Hematopoietic multipotent progenitor cell treated with erythropoietin and hydrocortisone succinate and interleukin-3 and kit ligand, for 6 days (in vitro differentiated cells): ENCODE measurements around the gene MUC6.

Source experiments
- DNase-seq: peaks from one replicate; pipeline ENCODE4 v3.0.0-alpha.2; 2015

Gene MUC6

DNA sequence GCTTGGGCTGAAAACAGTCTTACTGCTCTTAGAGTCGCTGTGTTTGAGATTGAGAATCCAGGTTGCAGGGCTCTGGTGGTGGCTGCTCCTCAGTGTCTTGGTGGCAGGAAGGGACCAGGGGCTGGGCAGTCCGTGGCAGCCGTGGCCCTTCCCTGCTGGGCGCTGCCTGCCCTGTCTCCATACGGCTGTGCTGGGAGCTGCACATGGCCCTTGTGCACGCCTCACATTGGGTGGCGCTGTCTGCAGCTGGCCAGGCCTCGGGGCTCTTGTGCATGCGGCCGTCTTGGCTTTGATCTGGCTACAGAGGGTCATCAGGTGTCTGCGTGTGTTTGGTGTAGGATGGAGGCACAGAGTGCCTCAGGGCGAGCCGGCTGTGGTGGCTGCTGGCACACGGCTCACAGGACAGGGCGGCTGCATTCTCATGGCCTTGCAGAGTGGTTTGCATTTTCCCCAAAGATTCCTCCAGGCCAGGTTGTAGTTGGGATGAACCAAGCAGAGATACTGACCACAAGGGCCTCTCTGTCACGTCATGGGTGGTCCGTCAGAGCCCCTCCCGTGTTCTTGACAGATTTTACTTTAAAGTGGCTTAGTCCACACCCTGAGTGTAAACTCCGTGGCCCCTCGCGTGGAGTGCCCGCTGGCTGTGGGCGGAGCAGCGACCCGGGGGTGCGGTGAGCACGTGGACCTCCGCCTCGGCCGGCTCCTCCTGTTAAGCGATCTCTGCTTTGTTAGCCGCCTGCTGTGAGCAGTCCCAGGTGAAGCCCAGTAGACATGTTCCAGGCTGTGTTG is 34.7 kb downstream of the MUC6 start:
- no peak for DNase-seq

DNA sequence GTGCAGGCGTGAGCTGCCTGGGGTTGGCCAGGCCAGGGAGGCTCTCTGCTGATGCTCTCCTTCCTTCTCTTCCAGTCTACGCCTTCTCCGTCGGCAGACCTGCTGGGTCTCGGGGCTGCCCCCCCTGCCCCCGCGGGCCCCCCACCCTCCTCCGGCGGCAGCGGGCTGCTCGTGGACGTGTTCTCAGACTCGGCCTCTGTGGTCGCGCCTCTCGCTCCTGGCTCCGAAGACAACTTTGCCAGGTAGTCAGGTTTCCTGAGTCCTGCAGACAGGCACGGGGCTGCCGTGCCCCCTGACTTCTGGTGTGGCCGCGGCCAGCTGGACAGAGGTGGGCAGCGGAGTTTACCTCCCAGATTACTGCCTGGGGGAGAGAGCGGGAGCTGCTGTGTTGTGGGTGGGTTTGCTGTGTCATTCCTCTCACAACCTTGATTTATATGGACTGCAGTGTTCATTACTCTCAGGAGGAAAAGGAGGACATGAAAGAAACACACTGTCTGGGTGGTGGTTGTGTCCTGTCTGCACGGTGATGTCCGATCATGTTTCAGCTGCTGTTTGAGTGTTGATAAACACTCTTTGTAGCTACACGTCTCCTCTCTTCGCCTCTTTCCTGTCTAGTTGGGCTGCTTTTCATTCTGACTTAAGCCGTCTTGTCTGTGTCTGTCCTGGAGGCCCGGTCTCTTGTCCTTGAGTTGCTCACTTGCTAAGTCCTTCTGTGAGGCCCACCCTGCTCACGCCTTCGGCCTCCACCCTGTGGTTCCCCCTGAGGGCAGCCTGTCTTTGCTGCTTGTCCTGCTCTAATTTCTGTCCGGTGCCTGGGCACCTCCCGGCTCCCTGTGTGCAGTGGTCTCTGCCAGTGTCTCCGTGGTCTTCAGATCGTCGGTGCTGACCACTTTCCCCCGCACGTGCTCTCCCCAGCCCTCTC is 35.9 kb downstream of the MUC6 start:
- DNase-seq, result no peak

DNA sequence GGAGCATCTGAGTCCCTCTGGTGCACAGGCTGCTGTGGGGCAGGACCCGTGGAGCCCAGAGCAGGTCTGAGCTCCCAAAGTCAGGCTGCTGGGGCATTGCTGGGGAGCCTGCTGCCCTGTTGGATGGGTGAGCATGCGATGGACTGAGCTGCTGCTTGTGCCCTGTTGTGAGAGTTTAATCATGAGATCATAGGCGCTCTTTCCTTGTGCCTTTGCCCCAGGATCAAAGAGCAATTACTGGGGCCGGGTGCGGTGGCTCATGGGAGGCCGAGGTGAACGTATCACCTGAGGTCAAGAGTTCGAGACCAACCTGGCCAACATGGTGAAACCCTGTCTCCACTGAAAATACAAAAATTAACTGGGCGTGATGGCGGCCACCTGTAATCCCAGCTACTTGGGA is 37.5 kb downstream of the MUC6 start:
- DNase-seq, result no peak

DNA sequence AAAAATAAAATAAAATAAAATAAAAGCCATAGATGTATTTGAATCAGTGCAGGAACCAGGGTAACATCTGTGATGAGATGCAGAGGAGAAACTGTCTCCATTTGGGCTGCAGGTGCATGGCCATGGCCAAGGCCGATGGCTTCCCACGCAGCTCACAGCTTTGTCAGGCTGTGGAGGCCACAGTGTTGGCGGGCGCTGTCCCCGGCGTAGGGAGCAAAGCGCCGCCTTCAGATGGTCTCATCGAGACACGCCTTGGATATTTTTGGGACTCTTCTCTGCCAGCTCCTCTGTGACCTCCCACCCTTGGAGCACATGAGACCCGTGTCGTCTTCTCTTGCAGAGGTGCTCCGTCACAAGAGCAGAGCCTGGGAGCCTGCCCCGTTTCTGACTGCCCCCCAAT is 38.6 kb downstream of the MUC6 start:
- DNase-seq, result no peak

DNA sequence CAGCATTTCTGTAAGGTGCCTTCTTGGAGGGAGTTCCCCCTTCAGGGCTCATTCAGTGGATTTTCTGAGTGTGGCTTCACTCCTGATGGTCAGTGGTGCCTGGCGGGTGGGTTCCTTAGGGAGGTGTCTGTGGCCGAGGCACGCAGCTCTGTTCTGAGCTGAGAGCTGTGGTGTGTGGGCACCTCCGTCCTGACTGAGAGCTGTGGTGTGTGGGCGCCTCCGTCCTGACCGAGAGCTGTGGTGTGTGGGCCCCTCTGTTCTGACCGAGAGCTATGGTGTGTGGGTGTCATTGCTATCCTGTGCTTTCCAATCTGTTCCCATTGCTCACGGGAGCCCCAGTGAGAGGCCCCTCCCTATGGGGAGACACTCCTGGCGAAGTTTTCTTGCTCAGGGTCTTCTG is 39.8 kb downstream of the MUC6 start:
- DNase-seq, result no peak

DNA sequence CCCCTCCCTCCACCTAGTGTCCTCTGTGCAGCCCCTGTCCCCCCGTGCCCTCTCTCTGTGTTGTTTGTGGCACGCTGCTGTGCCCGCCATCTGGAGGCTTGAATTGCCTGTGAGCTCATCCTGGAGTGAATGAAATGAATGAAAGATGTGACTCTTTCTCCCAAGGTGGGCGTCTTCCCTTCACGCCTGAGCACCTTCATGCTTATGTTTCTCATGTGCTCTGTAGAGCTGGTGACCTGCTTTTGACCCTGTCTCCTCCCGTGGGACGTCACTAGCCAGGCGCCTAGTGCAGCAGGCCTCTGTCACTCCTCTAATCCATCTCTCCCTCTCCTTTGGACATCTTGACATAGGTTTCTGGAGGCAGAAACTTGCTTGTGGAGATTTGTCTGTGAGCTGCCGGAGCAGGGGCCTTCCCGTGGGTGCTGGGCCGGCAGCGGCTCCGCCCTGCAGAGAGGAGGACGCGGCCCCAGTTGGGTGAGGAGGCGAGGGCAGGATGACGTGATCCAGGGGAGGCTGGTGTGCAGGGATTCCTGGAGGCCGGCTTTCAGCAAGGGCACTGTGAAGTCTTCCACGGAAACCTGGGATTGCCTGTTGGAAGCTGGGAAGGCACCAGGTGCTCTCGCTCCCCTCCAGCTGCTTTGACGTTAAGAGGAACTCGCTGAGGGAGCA is 40.6 kb downstream of the MUC6 start:
- DNase-seq, result no peak

DNA sequence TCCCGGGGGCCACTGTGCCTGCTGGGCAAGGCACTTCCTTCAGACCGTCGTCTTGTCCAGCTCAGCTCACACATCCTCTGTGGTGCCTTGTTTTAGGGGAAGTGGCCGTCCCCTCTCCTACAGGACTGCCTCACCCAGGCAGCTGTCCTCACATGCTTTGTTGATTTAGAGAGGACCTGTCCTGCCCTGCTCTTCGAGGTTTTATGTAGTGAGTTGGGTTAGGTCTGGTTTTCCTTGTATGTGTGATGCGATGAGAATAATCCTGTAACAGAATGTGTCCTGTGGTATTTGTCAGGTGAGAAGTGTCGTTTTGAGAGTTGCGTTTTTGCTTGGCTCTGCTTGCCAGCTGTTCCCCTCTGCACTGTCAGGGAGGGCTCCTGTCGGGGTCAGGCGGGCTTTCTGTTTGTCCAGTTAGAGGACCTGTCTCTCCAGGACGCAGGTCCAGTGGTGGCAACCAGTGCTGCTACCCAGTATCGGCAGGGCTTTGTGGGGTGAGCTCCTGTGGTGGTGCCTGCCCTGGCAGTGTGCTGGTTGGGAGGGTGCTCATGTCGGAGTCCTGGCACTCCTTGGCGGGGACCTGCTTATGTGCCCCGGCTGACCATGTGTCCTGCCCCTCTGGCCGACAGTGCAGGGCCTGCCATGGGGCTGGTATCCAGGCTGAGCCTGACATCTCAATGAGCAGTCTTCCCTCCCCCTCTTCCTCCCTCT is 41.3 kb downstream of the MUC6 start:
- no peak for DNase-seq

DNA sequence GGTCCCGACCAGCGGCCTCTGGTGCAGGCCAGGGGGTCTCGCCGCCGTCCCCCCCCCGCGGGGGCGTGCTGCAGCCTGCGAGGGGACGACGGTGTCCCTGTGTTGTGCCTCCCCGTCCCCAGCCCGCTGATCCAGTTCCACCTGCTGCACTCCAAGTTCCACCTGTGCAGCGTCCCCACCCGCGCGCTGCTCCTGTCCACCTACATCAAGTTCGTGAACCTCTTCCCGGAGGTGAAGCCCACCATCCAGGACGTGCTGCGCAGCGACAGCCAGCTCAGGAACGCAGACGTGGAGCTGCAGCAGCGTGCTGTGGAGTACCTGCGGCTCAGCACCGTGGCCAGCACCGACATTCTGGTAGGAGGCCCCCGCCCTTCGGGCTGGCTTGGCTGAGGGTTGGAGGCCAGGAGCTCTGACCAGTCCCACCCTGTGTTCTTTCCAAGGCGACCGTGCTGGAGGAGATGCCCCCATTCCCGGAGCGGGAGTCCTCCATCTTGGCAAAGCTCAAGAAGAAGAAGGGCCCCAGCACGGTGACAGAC is 42.8 kb downstream of the MUC6 start:
- no peak for DNase-seq

DNA sequence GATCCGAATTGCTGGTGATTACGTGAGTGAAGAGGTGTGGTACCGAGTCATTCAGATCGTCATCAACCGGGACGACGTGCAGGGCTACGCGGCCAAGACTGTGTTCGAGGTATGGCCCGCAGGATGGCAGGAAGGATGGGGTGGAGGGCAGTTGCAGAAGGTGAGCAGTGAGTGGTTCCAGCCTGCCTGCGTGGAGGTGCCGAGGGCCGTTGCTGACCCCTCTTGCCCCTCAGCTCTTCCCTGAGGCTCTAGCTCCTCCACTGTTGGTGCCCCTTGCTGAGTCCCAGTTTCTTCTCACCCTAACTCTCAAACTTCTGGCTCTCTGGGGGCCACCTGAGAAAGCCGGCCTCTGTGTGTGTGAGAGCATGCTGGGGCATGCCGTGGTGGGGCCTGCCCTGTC is 43.9 kb downstream of the MUC6 start:
- no peak for DNase-seq

DNA sequence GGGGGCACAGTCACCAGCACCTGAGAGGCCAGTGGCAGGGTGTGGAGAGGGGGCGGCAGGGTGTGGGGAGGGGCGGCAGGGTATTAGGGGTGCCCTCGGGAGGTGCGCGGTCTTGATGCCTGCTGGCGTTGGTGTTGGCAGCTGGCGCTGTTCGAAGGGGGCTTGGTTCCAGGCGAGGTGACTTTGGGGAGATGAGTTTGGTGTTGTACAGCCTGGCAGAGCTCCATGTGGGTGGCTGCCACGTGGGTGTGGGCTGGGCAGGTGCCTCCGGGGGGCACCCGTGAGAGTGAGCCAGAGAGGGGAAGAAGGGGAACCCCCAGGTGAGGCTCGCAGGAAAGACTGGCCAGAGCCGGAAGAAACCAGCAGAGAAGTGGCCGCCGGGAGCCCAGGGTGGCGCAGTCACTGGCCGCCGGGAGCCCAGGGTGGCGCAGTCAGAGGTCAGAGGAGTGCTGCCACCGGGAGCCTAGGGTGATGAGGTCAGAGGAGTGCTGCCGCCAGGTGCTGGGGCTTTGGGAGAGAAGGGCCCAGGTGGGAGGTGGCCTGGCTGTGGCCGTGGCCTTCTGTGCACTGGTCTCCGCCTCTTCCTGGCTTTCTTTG is 44.7 kb downstream of the MUC6 start:
- no peak for DNase-seq

DNA sequence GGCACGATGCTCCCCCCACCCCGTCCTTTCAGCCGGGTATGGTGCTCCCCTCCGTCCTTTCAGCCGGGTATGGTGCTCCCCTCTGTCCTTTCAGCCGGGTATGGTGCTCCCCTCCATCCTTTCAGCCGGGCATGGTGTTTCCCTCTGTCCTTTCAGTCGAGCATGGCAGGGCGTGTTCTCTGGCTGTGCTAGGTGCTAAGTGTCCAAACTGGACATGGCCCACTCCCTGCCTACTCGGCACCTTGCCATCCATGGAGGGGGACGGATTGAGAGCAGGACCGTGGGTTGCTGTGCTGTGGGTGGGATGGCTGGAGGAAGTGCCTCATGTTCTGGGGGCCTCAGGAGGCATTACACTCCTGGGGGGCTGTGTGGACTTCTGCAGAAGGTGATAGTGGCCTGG is 45.5 kb downstream of the MUC6 start:
- DNase-seq, result no peak

DNA sequence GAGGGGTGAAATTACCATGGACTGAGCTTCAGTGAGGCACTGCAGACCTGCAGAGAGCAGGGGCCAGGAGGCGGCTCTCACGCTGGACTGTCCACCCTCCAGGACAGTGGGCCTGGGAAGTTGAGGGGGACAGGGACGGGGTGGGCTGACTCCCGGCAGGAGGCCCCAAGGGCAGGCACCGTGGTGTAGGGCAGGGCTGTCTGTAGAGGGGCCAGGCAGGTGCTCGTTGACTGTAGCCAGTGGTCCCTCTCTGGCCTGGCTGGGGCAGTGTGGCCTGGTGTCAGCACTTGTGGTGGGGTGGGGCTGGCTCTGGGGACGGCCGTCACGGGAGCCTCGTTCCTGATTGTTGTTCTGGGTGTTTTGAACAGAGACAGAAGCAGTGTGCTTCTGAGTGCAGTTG is 46.4 kb downstream of the MUC6 start:
- DNase-seq, result no peak

DNA sequence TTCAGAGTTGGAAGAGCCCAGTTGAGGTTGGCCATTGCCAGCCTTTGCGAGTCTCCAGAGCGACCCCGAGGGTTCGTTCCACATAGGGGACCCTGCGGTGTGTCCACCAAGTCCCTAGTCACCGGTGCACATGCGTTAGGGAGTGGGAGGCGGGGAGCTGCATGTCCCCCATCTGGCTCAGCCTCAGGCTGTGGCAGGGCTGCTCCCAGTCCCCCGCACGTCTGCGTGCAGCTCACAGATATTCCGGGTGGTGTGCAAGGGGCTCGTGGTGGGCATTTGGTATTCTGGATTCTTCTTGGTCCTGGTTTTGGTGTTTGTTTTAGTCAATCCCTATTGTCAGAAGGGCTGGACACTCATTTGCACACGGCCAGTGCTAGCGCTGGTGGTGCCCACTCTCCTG is 48.8 kb downstream of the MUC6 start:
- DNase-seq, result no peak

DNA sequence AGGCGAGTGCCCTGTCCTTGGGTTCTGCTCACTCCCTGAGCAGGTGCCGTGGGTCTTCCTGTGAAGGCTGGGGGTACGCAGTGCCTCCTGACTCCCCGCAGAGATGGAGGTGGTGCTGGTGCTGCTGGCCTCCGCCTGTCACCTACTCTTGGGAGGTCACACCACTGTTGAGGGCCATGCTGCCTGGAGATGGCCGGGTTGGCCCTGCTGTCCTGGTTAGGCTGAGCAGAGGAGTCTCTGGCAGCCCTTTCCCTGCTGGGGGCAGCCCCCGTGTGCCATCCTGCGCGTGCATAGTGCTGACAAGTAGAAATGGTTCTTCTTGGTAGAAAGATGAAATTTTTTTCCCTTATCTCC is 49.6 kb downstream of the MUC6 start:
- DNase-seq, result no peak

DNA sequence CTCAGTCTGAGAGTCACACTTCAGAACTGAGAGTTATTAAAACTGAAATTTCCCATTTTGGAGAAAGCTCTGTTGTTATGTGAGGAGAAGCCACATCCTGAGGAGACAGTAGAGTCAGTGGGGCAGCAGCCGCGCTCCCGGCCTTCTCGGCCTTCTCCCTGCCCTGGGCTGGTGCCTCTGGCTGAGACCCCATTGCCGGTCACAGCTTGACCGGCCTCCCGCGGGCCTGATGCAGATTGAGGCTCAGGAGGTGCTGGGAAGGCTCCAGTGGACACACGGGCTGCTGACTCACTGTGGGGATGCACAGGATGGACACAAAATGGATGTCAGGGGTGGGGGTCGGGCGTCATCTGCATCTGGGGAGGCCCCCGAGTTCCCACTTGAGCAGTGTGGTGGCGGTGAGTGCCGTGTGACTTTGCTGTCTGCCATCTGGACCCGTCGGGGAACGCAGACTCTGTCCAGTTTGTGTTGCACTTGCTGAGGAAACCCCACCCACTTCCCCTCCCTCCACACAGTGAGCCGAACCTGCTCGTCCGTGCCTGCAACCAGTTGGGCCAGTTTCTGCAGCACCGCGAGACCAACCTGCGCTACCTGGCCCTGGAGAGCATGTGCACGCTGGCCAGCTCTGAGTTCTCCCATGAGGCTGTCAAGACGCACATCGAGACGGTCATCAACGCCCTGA is 50.1 kb downstream of the MUC6 start:
- DNase-seq, result no peak

DNA sequence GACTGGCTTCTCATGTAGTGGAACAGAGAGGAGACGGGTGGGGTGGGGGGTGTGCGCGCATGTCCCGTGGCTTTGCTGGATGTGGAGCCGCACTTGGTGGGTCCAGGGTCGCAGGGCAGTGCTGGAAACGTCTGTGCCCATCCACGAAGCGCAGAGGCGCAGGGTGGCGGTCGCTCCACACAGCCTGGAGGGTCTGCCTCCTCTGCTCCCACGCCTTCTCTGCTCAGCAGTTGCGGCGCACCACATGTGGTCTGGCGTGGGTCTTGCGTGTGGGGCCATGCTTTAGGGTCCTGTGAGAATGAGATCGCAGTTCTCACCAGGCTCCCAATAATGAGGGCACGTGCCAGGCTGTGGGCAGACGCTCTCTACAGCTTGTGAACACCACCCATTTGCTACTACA is 50.7 kb downstream of the MUC6 start:
- no peak for DNase-seq

DNA sequence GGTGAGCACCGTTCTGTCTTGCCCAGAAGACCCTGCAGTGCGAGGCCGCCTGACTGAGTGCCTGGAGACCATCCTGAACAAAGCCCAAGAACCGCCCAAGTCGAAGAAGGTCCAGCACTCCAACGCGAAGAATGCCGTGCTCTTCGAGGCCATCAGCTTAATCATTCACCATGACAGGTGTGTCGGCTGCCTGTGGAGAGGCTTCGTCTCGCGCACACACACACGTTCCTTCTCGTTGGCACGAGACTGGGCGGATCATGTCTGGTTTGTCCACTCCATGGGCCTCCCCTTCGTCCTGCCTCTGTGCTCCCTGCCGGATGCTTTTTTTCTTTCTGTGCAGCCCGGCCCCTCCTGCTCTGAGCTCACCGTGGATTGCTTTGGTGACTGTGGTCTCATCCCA is 51.1 kb downstream of the MUC6 start:
- DNase-seq, result no peak

DNA sequence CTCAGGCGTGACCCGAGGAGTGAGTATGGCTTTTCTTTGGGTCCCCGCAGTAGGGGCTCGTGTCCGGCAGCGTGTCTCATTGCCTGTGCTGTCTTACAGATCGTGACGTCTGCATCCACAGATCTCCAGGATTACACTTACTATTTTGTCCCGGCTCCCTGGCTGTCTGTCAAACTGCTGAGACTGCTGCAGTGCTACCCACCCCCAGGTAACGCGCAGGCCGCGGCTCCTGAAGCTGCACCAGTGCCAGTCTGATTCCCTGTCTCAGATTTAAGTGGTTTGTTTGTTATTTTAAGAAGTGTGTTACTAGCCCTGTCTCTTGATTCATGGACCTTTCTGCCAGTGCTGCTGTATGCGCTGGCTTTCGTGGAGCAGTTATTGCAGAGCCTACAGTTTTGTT is 52.0 kb downstream of the MUC6 start:
- no peak for DNase-seq

DNA sequence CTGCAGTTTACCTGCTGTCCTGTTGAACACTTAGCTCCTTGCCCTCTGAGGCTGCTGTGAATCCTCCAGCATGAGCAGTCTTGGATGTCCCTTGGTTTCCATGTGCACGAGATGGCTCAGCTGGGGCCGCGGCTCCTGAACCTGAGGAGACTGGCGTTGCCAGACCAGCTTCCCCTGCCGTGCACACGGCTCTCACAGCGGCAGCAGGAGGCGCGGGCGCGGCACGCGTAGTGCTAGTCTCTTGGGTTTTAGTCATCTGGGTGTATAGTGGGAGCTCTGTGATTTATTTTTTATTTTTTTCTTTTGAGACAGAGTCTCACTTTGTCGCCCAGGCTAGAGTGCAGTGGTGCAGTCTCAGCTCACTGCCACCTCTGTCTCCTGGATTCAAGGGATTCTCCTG is 54.8 kb downstream of the MUC6 start:
- DNase-seq, result no peak

DNA sequence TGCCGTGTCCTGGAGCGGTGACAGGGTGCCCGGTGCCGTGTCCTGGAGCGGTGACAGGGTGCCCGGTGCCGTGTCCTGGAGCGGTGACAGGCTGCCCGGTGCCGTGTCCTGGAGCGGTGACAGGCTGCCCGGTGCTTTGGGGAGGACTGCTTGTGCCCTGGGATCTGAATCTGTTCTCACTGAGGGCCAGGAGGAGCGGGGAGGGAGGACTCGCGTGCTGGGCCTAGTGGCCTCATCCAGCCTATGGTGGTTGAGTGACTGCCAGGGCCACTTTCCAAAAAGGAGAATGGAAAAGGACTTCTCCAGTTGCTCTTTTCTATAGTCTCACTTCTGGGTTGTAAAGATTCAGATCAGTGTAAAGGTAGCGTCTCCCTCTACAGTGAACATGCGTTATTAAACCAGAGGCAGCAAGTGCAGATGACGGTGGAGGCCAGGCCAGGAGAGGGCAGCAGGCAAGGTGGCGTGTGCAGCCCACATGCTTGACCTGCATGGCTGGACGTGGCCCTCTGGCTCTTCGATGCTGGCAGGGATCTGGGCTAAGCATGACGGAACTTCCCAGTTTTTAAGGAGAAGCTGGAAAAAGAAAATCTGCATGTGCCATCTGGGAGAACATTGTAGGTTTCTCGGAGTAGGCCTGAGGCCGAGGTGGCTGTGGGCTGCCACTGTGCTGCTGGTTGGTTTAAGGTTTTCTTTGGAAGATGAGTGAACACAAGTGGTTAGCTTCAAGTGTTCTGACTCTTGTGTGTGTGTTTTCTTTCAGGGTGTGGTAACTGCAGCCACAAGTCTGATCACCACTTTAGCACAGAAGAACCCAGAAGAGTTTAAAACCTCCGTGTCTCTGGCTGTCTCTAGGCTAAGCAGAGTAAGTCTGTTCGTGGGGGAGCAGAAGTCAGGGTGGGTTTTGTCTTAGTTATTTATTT is 55.8 kb downstream of the MUC6 start:
- DNase-seq, result no peak

DNA sequence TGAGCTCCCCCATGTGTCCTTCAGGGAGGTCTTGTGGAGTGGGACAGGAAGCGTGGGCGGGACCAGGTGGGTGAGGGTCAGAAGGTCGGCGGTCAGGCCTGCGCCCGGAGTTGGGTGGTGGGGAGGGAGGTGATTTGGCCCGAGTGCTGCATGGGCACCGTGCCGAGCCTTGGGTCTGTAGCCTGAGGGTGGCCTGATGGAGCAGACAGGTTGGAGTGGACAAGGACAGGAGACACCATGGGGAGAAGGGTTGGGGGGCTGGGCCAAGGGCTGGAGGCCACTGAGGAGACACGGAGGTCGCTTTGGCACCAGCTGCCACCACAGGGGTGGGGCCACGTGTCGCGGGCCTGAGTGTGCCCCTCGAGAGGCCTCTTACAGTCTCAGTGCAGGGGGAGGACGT is 57.7 kb downstream of the MUC6 start:
- DNase-seq, result no peak
